ENCODE results near the gene NDUFS6. TPM values are rescaled to one million over a fixed set of nuclear protein-coding genes. Genes with fewer than 3 reads are reported as not detected.

NDUFS6 gene
- total RNA-seq, 1 donor from 2014 or later: 181 TPM

- H3K4me3 ChIP-seq (ENCODE audit: low read depth, low read length): no peak overlapping the region
- TF ChIP-seq CTCF (conservative IDR thresholded peaks at IDR 0.05; ENCODE audit: low read depth, low read length): no peak
- DNase-seq (ENCODE audit: low read depth): no peak
Observed at GRCh38 chr5:1779782-1780613, 21.2 kb upstream of the NDUFS6 start.

- H3K4me3 ChIP-seq (ENCODE audit: low read depth, low read length): no peak overlapping the region
- no peak for DNase-seq (ENCODE audit: low read depth)
- no peak for TF ChIP-seq CTCF (conservative IDR thresholded peaks at IDR 0.05; ENCODE audit: low read depth, low read length)
Observed at GRCh38 chr5:1780614-1780930, 20.6 kb upstream of the NDUFS6 start.

- H3K4me3 ChIP-seq (ENCODE audit: low read depth, low read length): no peak overlapping the region
- TF ChIP-seq CTCF (conservative IDR thresholded peaks at IDR 0.05; ENCODE audit: low read depth, low read length): no peak
- no peak for DNase-seq (ENCODE audit: low read depth)
Observed at GRCh38 chr5:1781107-1781506, 20.1 kb upstream of the NDUFS6 start.

- no peak for DNase-seq (ENCODE audit: low read depth)
- TF ChIP-seq CTCF (conservative IDR thresholded peaks at IDR 0.05; ENCODE audit: low read depth, low read length): no peak
- H3K4me3 ChIP-seq (ENCODE audit: low read depth, low read length): no peak overlapping the region
Observed at GRCh38 chr5:1781726-1782384, 19.4 kb upstream of the NDUFS6 start.

GRCh38 chr5:1782385-1783215 is 18.6 kb upstream of the NDUFS6 start:
- TF ChIP-seq CTCF (conservative IDR thresholded peaks at IDR 0.05; ENCODE audit: low read depth, low read length): no peak
- H3K4me3 ChIP-seq (ENCODE audit: low read depth, low read length): no peak overlapping the region
- no peak for DNase-seq (ENCODE audit: low read depth)

GRCh38 chr5:1783216-1783554 is 18.0 kb upstream of the NDUFS6 start:
- no peak for TF ChIP-seq CTCF (conservative IDR thresholded peaks at IDR 0.05; ENCODE audit: low read depth, low read length)
- H3K4me3 ChIP-seq (ENCODE audit: low read depth, low read length): no peak overlapping the region
- no peak for DNase-seq (ENCODE audit: low read depth)

Measured in epithelial cell of proximal tubule (primary cell).